Neural crest cell (in vitro differentiated cells): ENCODE measurements around the gene AUTS2. TPM values are rescaled to one million over a fixed set of nuclear protein-coding genes. Genes with fewer than 3 reads are reported as not detected.

Experiments used
- DNase-seq: peaks from one replicate; pipeline ENCODE4 v3.0.0; 2021; ENCODE audit warnings: low read depth, mixed read lengths, low spot score
- H3K27ac Mint-ChIP-seq: one replicate; pipeline ENCODE4 v1.8.0; 2021; ENCODE audit warnings: mild to moderate bottlenecking, mixed read lengths; ENCODE audit not compliant: unreplicated experiment
- H3K27me3 Mint-ChIP-seq: 2 replicates; pipeline ENCODE4 v1.8.0; 2021; ENCODE audit warnings: low read depth, mild to moderate bottlenecking, mixed read lengths
- H3K36me3 Mint-ChIP-seq: 2 replicates; pipeline ENCODE4 v1.8.0; 2021; ENCODE audit warnings: low read depth, mild to moderate bottlenecking, mixed read lengths
- H3K4me1 Mint-ChIP-seq: 2 replicates; pipeline ENCODE4 v1.8.0; 2021; ENCODE audit warnings: mixed read lengths
- H3K4me3 Mint-ChIP-seq: one replicate; pipeline ENCODE4 v1.8.0; 2021; ENCODE audit warnings: mild to moderate bottlenecking, mixed read lengths
- H3K9me3 Mint-ChIP-seq: 2 replicates; pipeline ENCODE4 v1.8.0; 2021; ENCODE audit warnings: mixed read lengths
- CTCF ChIP-seq: fragments of 200-600 bp; sonication (generic); conservative IDR thresholded peaks from 2 replicates; pipeline ENCODE4 v1.5.0; 2021; ENCODE audit warnings: antibody characterized with exemption, mild to moderate bottlenecking
- total RNA-seq: library from RNA; stranded (reverse); gene quantifications from 2 replicates; pipeline ENCODE4 v1.2.1, GENCODE V29; 2021

AUTS2 gene
- total RNA-seq, 1 donor from 2014 or later = 152 TPM

GRCh38 chr7:69768986-69769595 lies 170.8 kb downstream of the AUTS2 start:
- no peak for DNase-seq
- no peak overlapping the region for H3K27ac Mint-ChIP-seq
- peaks cover 44% of the 10 kb centered on the region for H3K4me1 Mint-ChIP-seq

DNA sequence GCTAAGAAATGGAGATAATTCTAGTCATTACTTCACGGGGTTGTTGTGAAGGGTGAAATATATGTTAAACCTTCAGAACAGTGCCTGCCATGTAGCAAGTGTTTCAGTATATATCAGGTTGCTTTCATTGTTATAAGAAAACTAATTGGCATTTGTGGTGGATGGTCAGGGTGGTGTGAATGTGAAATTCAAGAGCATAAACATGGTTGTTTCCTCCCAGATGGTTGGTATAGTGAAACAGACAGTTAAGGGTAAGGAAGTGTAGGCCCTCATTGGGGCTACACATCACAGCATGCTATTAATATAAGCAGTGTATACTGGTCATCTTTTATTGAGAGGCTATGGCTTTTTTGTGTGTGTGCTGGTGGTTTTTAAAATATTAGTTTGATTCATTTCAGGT lies 171.6 kb downstream of the AUTS2 start:
- DNase-seq = no peak
- H3K36me3 Mint-ChIP-seq = no peaks in the 10 kb centered on the region
- H3K27ac Mint-ChIP-seq = peak overlapping the region; percentile 44
- H3K9me3 Mint-ChIP-seq = no peaks in the 10 kb centered on the region
- no peaks in the 10 kb centered on the region for H3K27me3 Mint-ChIP-seq
- H3K4me3 Mint-ChIP-seq = no peak overlapping the region
- no peak for TF ChIP-seq CTCF
- H3K4me1 Mint-ChIP-seq = peaks cover 37% of the 10 kb centered on the region

More at GRCh38 chr7:69768986-69769595, 170.8 kb downstream of the AUTS2 start:
- no peak overlapping the region for H3K4me3 Mint-ChIP-seq
- H3K36me3 Mint-ChIP-seq = no peaks in the 10 kb centered on the region
- no peaks in the 10 kb centered on the region for H3K9me3 Mint-ChIP-seq
- TF ChIP-seq CTCF = no peak
- H3K27me3 Mint-ChIP-seq = no peaks in the 10 kb centered on the region

GRCh38 chr7:69770613-69771012 lies 172.3 kb downstream of the AUTS2 start:
- Mint-ChIP-seq H3K9me3 (no peaks in the 10 kb centered on the region), H3K27me3 (no peaks in the 10 kb centered on the region), H3K27ac (no peak overlapping the region), H3K4me1 (peaks cover 37% of the 10 kb centered on the region), H3K4me3 (no peak overlapping the region), H3K36me3 (no peaks in the 10 kb centered on the region)
- no peak for DNase-seq
- no peak for TF ChIP-seq CTCF

GRCh38 chr7:69772718-69773436 lies 174.6 kb downstream of the AUTS2 start:
- H3K4me1 Mint-ChIP-seq = peaks cover 37% of the 10 kb centered on the region
- no peaks in the 10 kb centered on the region for H3K36me3 Mint-ChIP-seq
- DNase-seq = no peak
- no peak overlapping the region for H3K27ac Mint-ChIP-seq
- no peaks in the 10 kb centered on the region for H3K9me3 Mint-ChIP-seq
- no peak for TF ChIP-seq CTCF
- H3K4me3 Mint-ChIP-seq = no peak overlapping the region
- H3K27me3 Mint-ChIP-seq = no peaks in the 10 kb centered on the region

- H3K9me3 Mint-ChIP-seq = no peaks in the 10 kb centered on the region
- H3K4me1 Mint-ChIP-seq = peaks cover 36% of the 10 kb centered on the region
- no peaks in the 10 kb centered on the region for H3K27me3 Mint-ChIP-seq
- TF ChIP-seq CTCF = no peak
- peak overlapping the region; percentile 50 for H3K27ac Mint-ChIP-seq
- H3K36me3 Mint-ChIP-seq = no peaks in the 10 kb centered on the region
- DNase-seq = no peak
- no peak overlapping the region for H3K4me3 Mint-ChIP-seq
Observed at GRCh38 chr7:69773535-69774225, 175.4 kb downstream of the AUTS2 start.
